ENCODE measurements around the gene RRN3.
"Not testable (repeated sequence)": the region's sequence is repeated elsewhere in the genome, so short reads cannot be mapped to it uniquely, and the experiment has no call there.

Gene RRN3

DNA sequence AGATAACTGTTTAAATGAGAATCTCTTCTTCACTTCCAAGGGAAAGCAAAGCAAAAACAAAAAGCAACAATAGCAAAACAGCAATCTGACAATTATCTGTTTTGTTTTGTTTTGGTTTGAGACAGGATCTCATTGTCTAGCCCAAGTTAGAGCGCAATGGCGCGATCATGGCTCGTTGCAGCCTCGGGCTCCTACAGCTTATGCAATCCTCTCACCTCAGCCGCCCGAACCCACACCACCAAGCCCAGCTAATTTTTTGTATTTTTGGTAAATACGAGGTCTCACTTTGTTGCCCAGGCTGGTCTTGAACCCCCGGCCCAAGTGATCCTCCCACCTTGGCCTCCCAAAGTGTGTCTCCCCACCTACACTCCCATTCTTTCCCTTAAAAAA, 2.5 kb upstream of the RRN3 start:
- FAIRE-seq = not testable (repeated sequence)

DNA sequence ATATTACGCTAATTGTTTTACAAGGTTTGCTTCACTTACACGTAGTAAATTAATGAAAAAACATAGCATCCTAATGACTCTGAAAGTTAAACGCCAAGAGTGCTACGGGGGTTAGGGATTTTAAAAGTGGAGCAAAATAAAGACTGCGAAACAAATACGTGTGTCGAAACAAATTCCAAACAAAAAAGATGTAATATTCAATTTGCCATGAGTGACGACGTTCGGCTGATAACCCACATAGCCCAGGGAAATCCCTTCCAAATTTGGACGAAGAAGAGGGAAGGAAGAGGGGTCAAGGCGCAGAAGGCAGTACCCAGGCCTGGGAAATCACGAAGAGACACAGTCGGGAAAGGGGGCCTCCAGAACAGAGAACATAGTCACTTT, 509 bp downstream of the RRN3 start:
- FAIRE-seq = not testable (repeated sequence)

DNA sequence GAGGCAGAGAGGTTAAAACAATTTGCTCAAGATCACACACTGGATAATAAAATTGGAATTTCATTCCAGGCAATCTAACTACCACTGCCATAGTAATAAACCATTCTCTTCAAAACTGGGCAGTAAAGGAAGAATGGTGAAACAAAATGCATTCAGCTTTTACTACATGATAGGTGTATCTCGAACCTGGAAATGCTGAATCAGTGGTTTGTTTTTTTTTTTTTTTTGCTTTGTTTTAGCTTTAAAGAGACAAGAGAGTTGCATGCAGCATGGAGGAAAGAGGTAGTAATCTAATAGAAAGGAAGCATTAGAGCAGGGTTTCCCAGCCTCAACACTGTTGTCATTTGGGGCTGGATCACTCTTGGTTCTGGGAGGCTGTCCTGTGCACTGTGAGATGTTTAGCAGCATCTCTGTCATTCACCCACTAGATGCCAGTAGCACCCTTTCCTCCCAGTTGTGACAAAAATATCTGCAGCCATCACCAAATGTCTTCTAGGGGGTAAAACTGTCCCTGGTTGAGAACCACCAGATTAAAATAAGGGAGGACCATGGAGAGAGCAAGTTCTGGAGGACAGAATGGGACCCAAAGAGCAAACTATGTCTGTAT, 3.3 kb downstream of the RRN3 start:
- FAIRE-seq = not testable (repeated sequence)

DNA sequence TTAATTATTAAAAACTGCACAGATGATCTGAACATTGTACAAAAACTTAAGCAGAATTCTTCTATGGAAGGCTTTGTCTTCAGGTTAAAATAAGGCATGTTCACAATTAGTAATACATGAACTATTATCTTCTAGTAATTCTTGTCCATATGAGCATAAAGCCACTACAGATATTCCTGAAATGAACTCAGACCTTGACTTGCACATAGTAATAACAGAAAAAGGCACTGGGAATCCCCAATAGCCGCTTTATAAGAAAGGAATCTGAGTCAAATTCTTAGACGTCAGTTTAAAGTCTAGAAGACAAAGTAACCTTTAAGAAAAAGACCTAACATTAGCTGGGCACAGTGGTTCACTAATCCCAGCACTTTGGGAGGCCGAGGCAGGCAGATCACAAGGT, 11.3 kb downstream of the RRN3 start:
- not testable (repeated sequence) for FAIRE-seq

DNA sequence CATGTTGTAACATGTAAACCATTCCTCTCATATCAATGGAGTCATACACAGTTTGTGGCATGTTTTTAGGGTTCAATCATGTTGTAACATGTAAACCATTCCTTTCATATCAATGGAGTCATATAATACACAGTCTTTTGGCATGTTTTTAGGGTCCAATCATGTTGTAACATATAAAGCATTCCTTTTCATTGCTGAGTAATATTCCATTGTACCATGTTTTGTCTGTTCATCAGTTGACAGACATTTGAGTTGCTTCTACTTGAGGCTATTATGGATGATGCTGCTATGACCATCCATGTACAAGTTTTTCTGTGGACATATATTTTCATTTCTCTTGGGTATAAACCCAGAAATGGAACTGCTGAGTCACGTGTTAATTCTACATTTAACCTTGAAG, 13.2 kb downstream of the RRN3 start:
- not testable (repeated sequence) for FAIRE-seq

DNA sequence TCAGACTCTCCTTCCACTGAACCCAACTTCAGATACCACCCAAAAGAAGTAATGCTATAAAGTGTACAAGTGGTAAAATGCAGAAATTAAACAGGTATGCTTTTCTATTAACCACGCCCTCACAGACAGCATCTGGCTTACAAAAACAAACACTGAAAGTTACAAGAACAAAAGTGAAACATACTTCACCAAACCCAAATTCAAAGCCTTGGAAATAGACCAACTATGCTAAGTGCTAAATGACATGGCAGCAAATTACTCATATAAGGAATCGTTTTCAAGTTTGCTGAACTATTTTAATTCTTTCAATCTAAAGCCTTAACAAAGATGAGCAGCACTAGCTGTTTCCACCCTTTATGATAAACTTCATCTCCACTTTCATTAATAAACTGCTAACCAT, 17.9 kb downstream of the RRN3 start:
- not testable (repeated sequence) for FAIRE-seq

DNA sequence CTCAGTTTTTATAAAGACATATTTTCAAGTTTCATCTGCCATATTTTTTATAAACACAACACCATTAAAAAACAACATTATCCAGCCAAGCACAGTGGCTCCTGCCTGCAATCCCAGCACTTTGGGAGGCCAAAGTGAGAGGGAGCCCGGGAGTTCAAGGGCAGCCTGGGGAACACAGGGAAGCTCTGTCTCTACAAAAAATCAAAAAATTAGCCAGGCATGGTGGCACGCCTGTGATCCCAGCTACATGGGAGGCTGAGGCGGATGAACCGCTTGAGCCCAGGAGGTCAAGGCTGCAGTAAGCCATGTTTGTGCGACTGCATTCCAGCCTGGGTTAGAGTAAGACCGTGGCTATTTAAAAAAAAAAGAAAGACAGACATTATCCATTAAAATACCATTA, 21.0 kb downstream of the RRN3 start:
- FAIRE-seq = no peak

DNA sequence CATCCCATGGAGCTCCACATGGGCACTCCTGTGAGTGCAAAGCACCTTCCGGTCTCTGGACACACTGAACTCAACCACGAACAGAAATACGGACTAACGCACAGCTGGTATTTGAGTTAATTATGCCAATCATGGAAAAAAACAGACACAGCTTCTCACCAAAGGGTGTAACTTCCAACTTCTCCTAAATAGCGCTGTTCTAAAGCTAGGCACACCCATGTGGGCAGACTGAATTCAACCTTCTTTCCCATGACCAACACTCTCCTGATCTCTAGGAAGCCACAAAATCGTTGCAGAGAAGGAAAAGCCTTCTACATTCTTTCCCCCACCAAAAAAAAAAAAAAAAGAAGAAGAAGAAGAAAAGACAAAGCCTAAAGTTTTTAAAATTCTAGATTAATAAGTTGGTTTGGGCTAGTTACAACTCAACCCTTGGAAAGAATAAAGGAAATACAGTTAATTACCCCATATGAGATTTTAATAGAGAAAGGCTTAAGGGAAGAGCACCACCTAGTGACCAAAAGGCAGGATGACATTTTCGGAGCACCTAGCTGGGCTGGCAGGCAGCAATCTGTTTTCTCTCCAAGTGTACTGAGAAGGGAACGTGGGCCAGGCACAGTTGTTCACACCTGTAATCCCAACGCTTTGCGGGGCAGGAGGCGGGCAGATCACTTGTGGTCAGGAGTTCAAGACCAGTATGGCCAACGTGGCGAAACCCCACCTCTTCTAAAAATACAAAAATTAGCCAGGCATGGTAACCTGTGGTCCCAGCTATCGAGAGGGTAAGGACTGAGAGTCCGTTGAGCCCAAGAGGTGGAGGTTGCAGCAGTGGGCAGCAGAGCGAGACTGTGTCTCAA, 21.9 kb downstream of the RRN3 start:
- FAIRE-seq = not testable (repeated sequence)

DNA sequence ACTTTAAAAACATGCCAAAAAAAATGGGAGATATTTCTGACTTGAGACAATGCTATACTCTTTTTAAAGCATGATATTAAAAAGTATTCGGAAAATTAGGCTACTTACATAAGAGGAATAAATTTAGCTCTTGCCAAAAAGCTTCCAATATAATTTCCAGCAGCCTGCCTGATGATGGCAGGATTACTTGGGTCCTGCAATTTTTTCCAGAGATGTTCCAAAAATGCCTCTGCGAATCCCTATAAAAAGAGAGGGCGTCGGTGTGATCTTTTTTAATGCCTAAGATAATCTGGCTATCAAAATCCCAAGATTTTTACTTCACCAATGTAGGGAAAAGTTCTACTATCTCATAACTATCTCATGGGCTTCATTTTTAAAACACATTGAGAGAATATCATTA, 23.1 kb downstream of the RRN3 start:
- not testable (repeated sequence) for FAIRE-seq

DNA sequence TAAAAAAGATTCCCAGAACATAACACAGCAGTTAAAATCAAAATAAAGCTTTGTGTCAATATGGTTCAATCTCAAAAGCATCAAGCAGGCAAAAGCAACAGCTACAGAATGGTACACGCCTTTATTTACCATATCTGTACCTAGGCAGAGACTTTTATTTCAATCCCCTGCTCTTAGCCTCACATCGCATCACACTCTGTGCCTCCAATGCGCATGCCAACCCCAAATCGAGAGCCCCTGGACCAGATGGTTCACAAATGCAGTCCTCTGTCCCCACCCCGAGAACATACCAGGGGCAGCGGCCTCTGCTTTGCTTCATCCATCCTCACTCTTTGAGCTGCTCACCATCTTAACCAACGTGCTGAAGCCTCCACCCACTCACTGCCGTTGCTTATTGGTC, 27.4 kb downstream of the RRN3 start:
- not testable (repeated sequence) for FAIRE-seq

DNA sequence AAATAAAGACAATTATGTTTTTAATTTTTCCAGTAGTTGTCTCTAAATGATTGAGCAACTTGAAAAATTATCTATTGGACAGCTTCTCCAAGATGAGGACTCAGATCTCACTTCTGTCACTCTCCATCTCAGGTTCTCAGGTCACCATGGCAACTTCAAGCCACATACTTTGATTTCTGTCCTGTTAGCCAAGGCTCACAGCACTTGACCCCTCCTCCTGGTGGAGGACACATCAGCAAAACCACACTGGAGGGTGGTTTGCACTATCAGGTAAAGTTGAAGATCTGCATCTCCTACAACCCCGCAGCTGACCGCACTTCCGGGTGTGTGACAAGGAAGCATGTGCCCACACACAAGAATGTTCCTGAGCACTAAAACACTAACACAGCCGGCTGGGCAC, 28.1 kb downstream of the RRN3 start:
- FAIRE-seq = not testable (repeated sequence)

DNA sequence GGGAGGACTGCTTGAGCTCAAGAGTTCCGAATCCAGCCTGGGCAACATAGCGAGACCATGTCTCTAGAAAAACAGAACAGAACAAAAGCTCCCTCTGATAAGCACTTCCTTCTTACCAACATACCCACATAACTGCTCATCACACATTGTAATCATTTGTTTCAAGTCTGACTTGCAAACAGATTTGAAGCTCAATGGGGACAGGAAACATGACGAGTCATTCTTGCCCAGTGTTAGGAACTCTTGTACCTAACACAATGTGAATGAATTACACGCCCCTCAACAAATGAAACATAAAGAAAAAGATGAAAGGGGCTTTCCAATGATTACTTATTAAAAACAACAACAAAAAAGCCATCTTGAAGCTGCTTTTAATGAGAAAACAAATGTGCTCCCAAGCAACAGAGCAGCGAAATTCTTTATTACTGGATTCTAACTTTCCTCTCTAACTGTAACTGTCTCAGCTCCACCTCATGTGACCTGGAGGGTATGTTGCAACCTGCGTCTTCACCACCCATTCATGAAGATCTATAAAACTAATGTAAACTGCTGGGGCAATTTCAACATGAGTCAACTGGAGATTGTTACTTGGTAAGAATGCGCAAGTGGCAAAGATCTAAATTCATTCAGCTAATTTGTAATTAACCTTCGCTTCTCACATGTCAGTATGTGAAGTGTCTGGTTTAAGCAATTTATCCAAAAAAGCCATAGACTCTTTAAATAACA, 31.8 kb downstream of the RRN3 start:
- FAIRE-seq = not testable (repeated sequence)

DNA sequence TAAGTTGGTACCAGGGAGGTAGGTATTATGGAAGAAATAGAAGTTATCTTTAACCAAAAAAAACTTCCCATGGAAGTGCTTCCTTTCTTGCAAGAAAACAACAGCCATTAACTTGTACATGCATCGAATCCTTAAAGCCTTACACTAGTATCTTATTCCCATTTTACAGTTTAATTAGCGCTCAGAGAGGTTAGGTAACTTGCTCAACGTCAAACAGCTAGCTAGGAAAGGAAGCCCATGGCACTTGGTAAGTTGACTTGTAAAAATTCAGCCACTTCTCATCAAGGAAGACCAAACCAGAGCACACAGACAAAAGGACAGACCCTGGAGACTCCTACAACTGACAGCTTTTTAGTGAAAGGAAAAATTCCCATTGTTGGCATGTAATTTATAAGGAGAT, 34.7 kb downstream of the RRN3 start:
- no peak for FAIRE-seq

DNA sequence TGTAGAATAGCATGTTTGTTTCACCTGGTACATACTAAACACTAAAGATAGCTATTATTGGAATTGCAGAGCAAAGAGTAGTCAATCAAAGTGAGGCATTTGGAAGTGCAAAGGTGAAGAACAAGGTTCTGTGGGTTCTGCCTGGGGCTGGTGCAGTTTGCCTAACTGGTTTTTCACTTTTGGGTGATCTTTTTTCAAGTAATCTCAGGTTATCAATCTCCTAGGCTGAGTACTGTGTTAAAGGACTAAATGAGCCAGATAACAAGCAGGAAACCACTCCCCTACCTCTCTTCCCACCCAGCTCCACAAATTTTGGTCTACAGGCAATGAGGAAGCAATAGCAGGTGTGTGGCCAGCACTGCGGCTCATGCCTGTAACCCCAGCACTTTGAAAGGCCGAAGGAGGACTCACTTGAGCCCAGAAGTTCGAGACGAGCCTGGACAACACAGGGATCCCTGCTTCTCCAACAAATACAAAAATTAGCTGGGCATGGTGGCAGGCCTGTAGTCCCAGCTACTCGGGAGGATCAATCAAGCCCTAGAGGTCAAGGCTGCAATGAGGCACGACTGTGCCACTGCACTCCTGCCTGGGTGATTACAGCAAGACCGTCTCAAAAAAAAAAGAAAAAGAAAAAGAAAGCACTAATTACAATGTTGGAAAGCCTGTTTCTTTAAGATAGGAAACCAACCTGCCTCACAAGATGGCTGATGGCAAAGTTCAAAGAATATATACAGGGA, 36.2 kb downstream of the RRN3 start:
- FAIRE-seq = no peak

DNA sequence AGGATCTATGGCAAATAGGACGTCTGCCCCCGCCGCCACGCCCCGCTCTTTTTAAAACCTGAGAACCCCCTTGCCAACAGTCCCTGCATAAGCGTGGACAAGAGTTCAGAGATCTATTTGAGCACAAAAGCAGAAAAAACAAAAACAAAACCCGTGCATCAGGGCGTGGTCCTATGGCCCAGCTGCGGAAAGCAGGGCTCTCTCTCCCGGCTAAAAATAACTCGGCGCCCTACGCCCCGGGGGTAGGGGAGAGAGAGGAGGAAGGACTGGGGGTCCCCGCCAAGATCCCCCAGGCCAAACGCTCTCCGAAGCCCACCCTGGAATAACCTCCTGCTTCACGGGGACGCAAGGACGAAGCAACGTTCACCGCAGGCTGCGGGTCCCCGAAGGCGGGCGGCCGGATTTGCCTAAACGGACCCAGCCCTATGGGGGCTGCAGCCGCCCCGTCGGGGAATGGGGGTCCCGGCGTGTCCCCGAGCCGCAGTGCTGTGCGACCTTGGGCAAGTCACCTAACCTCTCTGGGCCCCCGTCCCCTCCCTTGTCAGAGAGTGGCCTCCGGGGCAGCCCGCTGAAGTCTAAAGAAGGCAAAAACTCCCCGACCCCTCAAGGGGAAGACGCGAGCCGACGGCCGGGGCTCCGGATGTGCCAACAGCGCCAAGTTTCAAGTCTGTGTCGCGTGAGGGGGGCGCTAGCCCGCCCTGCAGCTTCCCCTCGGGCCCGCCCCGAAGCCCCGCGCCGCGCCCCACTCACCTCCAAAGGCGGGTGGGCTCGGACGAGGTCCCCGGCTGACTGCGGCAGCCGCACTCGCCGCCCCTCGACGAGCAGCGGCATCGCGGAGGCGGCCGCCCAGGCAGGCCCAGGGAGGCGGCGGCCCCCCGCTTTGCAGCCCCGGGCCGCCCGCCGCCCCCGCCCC, 38.7 kb downstream of the RRN3 start:
- no peak for FAIRE-seq

DNA sequence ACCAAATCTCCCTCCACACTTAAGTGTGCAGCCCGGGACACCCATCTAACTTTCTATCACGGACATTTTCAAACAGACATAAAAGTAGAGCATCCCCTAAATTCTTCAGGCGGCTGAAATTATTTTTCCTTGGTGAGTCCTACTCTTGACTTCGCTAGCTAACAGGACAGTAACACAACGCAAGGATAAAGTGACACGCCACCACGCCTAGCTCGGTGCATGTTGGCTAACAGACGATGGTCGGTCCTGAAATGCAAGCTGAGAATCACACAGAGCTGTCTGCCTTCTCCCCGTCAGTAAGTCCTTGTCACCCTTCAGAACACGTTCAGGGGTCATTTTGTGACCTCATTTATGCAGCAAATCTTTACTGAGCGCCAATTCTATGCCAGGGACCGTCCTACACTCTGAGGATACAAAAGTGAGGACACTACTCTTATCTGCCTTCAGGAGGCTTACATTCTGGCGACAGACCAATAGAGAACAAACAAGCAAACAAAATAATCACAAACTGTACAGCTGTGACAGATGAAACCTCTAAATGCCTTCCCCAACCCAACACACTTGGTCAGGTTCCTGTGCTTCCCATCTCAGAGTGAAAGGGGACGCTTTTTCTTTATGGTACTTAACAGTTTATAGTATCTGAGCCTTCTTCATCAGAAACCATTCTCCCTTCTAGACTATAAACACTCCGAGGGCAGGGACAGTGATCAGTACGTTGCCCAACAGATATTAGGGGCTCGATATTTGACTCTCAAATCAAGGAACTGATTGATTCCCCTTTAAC, 39.5 kb downstream of the RRN3 start:
- FAIRE-seq = no peak

DNA sequence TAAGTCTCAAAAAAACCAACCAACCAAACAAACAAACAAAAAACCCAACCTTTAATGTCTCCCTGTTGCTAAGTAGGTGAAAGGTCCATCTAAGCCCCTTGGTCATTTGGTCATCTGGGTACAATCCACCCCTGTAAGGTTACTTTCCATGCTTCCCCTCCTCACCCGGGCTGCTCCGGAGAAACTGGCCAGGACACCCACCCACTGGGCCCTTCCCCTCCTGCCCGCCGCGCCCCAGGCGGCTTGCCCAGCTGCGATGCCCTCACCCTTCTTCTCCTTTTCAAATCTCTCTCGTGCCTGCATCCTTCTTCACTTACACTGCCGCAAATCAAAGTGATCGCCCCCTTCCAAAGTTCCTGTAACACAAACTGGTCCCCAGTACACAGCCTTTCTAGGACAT, 40.2 kb downstream of the RRN3 start:
- no peak for FAIRE-seq

DNA sequence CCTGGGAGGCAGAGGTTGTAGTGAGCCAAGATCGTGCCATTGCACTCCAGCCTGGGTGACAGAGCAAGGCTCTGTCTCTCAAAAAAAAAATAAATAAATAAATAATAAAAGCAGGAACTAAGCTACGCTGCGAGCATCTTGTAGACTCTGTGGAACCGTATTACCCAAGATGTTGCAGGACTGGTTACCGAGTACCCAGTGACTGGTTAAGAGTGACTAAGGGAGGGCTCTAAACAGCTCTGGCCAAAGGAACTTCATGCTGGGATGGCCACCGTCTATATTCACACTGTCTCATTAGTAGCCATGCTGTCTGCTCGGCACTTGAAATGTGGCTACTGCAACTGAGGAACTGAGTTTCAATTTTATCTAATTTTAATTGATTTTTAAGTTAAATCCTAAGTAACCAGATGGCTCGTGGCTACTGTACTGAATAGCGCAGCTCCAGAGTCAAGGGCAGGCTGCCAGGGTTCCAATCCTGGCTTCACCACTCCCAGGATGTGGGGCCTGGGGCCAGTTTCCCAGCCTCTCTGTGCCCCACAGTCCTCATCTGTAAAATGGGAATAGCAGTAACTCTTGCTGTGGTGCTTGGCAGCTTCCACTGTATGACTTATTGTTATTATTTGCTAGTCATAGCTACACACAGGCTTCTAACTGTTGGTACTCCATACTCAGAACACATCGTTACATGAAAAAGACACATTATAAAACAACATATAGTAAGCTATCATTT, 41.2 kb downstream of the RRN3 start:
- FAIRE-seq = no peak

DNA sequence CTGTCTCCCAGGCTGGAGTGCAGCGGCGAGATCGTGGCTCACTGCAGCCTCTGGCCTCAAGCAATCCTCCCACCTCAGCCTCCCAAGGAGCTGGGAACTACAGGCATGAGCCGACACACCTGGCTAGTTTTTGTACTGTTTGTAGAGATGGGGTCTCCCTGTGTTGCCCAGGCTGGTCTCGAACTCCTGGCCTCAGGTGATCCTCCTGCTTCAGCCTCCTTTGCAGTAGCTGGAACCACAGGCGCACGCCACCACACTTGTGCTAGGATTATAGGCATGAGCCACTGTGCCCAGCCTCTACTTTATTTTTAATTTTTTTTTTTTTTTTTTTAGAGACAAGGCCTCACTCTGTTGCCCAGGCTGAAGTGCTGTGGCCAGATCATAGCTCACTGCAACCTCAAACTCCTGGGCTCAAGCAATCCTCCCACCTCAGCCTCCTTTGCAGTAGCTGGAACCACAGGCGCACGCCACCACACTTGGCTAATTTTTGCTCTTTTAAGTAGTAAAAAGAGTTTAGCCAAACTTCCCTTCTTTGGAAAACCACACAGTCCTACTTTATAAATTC, 42.6 kb downstream of the RRN3 start:
- no peak for FAIRE-seq

DNA sequence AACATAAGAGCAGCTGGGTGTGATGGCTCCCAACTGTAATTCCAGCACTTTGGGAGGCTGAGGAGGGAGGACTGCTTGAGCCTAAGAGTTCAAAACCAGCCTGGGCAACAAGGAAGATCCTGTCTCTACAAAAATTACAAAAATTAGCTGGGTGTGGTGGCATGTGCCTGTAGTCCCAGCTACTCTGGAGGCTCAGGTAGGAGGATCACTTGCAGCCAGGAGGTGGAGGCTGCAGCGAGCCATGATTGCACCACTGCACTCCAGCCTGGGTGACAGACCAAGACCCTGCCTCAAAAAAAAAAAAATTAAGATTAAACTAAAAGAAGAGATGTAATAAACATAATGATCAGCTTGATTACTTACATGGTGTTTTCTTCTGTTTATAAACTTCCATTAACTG, 43.6 kb downstream of the RRN3 start:
- FAIRE-seq = not testable (repeated sequence)

Measured in TTC549 (cell line).